ENCODE data around the gene KRTAP5-7.
"Not testable (repeated sequence)": the region's sequence is repeated elsewhere in the genome, so short reads cannot be mapped to it uniquely, and the experiment has no call there.

Gene KRTAP5-7

GRCh38 chr11:71496421-71496820 lies 30.6 kb upstream of the KRTAP5-7 start:
- no peak for DNase-seq

GRCh38 chr11:71498091-71498490 lies 29.0 kb upstream of the KRTAP5-7 start:
- no peak for DNase-seq

GRCh38 chr11:71499125-71499524 lies 27.9 kb upstream of the KRTAP5-7 start:
- DNase-seq = no peak

GRCh38 chr11:71499546-71499945 lies 27.5 kb upstream of the KRTAP5-7 start:
- DNase-seq = no peak

GRCh38 chr11:71500601-71501021 lies 26.5 kb upstream of the KRTAP5-7 start:
- no peak for DNase-seq

GRCh38 chr11:71501071-71501985 lies 25.7 kb upstream of the KRTAP5-7 start:
- no peak for DNase-seq

GRCh38 chr11:71502026-71502425 lies 25.0 kb upstream of the KRTAP5-7 start:
- DNase-seq = no peak

- DNase-seq = no peak
Observed at GRCh38 chr11:71502871-71503435, 24.1 kb upstream of the KRTAP5-7 start.

- DNase-seq = no peak
Observed at GRCh38 chr11:71504531-71504930, 22.5 kb upstream of the KRTAP5-7 start.

- no peak for DNase-seq
Observed at GRCh38 chr11:71505001-71505400, 22.1 kb upstream of the KRTAP5-7 start.

- DNase-seq = no peak
Observed at GRCh38 chr11:71505781-71506180, 21.3 kb upstream of the KRTAP5-7 start.

- DNase-seq = no peak
Observed at GRCh38 chr11:71507102-71507501, 20.0 kb upstream of the KRTAP5-7 start.

GRCh38 chr11:71518506-71519471 lies 8.3 kb upstream of the KRTAP5-7 start:
- no peak for DNase-seq

- DNase-seq = no peak
Observed at GRCh38 chr11:71519546-71519945, 7.5 kb upstream of the KRTAP5-7 start.

GRCh38 chr11:71525188-71525937 lies 1.7 kb upstream of the KRTAP5-7 start:
- no peak for DNase-seq

GRCh38 chr11:71525938-71526495 lies 1.1 kb upstream of the KRTAP5-7 start:
- DNase-seq = no peak

- DNase-seq = no peak
Observed at GRCh38 chr11:71527576-71528210, 626 bp downstream of the KRTAP5-7 start.

GRCh38 chr11:71530602-71531001 lies 3.5 kb downstream of the KRTAP5-7 start:
- no peak for DNase-seq

- DNase-seq = no peak
Observed at GRCh38 chr11:71532036-71532610, 5.1 kb downstream of the KRTAP5-7 start.

- not testable (repeated sequence) for DNase-seq
Observed at GRCh38 chr11:71534711-71535608, 7.9 kb downstream of the KRTAP5-7 start.
